GM12875 (cell line): ENCODE data around the gene USP34.

ENCODE experiments used
- H3K4me3 ChIP-seq: one replicate; pipeline ENCODE4 v1.5.1; 2011; ENCODE audit warnings: low read depth, low read length, control low read depth
- TF ChIP-seq, protein P1 (sequence below): IDR thresholded peaks from 2 replicates; pipeline ENCODE4 v1.5.1; 2011; ENCODE audit warnings: low read depth, mild to moderate bottlenecking, control low read depth, inconsistent platforms, low read length, moderate library complexity, borderline replicate concordance; ENCODE audit not compliant: insufficient read depth

Gene USP34

DNA sequence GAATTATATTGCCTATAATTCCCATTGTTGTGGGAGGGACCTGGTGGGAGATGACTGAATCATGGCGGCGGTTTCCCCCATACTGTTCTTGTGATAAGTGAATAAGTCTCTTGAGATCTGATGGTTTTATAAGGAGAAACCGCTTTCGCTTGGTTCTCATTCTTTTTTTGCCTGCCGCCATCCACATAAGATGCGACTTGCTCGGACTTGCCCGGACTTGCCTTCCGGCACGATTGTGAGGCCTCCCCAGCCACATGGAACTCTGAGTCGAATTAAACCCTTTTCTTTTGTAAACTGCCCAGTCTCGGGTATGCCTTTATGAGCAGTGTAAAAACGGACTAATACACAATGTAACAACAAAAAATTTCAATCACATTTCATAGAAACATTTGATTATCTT lies 193.1 kb downstream of the USP34 start:
- H3K4me3 ChIP-seq, result no peak overlapping the region
- TF ChIP-seq, protein P1, sequence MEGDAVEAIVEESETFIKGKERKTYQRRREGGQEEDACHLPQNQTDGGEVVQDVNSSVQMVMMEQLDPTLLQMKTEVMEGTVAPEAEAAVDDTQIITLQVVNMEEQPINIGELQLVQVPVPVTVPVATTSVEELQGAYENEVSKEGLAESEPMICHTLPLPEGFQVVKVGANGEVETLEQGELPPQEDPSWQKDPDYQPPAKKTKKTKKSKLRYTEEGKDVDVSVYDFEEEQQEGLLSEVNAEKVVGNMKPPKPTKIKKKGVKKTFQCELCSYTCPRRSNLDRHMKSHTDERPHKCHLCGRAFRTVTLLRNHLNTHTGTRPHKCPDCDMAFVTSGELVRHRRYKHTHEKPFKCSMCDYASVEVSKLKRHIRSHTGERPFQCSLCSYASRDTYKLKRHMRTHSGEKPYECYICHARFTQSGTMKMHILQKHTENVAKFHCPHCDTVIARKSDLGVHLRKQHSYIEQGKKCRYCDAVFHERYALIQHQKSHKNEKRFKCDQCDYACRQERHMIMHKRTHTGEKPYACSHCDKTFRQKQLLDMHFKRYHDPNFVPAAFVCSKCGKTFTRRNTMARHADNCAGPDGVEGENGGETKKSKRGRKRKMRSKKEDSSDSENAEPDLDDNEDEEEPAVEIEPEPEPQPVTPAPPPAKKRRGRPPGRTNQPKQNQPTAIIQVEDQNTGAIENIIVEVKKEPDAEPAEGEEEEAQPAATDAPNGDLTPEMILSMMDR, result no peak

DNA sequence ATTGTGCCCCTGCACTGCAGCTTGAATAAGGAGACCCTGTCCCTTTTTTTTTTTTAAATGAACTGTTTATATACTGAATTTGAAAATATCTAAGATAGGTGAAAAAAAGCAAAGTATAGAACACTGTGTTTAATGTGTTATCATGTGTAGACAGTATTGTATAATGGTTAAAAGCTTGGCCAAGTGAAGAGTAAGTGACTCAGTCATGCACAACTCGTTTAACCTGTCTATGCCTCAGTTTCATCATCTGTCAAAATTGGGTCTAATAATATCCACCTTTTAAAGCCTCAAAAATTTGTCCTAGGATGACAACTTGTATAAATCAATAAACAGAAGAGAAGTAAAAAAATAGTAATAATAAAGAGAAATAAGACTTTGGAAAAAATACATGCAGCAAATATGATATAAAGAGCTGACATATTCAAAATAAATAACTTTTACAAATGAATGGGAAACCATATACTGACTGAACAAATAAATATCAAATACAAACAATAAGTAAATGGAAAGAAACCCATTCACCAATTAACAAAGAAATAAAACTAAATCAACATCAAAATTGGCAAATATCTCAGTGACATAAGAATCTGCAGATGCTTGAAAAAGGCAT lies 195.2 kb downstream of the USP34 start:
- TF ChIP-seq, protein P1, result no peak
- H3K4me3 ChIP-seq, result no peak overlapping the region

DNA sequence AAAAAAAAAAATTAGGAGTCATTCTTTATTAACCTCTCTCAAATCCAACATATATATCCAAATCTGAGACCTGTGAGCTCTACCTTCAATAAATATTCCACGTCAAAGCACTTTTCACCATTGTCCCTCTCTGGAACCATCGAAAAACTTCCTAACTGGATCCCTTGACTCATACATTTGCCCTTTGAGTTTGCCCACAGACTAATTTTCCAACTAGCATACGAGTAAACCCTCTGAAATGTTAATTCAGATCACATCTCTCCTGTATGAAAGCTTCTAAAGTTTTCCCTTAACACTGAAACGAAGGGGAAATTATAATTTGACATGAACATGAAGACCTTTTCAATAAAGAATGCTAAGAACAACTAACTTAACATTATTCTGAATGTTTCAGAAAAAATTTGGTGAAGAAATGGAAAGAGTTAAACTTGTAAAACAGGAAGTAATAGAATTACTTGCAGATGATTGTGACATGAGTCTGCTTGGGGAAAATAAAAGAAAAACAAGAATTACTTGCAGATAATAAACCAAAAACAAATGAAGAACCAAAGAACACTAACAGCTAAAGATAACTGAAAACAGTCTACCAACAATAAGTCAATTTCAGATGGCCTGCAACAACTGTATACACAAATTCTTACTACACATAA lies 198.3 kb downstream of the USP34 start:
- TF ChIP-seq, protein P1, result no peak
- H3K4me3 ChIP-seq, result no peak overlapping the region

DNA sequence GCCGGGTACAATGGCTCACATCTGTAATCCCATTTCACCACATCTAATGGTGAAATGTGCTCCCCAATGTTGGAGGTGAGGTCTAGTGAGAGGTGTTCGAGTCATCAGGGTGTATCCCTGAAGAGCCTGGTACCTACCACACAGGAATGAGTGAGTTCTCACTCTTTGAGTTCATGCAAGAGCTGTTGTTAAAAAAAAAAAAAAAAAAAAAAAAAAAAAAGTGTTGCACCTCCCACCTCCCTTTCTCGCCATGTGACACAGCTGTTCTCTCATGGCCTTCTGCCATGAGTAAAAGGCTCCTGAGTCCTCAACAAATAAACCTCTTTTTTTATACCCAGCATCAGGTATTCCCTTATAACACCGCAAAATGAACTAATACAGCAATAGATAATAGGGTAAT lies 202.6 kb downstream of the USP34 start:
- TF ChIP-seq, protein P1, result no peak
- no peak overlapping the region for H3K4me3 ChIP-seq

DNA sequence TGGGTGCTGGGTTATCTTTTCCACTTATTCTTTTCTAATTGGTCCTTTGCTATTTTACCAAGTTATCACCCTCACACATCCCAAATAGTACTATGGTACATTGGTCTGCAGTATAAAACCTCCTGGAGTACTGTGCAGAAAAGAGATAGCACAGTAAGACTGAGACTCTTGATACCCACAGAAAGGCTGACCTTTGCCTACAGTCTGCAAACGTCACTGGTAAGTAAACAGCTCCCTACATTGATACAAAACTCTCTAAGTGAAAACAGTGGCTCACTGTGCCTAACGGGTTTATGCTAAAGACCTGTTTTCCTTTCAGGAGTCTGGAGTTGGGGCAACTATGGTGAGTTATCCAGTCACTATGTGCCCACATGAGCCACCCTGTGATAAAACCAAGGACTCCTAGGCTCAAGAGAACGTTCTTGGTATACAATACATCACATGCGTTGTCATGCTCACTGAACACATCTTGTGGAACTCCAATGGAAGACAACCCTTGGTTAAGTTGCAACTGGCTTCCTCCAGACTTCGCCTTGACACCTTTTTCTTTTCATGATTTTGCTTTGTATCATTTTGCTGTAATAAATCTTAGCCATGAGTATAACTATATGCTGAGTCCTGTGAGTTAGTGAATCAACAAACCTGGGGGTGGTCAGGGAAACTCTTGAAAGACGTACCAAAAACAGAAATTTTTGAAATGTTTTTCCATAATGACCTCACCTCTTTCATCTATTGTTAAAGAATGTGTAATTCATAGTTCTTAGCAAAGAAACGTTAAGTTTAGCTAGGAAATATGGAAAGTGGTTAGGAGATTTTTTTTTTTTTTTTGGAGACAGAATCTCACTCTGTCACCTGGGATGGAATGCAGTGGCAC lies 204.0 kb downstream of the USP34 start:
- H3K4me3 ChIP-seq, result no peak overlapping the region
- TF ChIP-seq, protein P1, result no peak

DNA sequence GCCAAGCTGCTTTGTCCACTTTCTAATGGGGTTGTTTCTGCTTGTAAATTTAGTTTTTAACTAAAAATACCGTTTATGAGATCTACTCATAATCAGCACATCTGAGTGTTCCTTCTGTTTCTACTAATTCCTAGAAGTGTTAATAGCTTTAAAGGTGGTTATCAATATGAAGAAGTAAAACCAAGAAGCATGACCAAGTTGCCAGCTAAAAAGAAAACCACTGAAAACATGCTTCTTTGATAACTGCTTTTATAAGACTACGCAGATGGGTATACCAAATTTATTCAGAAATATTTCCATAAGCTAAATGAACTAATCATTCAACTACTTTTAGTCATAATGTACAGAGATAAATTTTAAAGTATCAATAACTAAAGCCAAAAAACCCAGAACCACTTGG lies 207.1 kb downstream of the USP34 start:
- TF ChIP-seq, protein P1, result no peak
- H3K4me3 ChIP-seq, result no peak overlapping the region
